Bronchial epithelial cell (primary cell): ENCODE results near the gene DVL1. TPM values are rescaled to one million over a fixed set of nuclear protein-coding genes. Genes with fewer than 3 reads are reported as not detected.

Experiments
- DNase-seq: peaks from one replicate; pipeline ENCODE4 v3.0.0-alpha.2; 2010; ENCODE audit warnings: low read depth
- FAIRE-seq: peaks from 2 replicates; lab custom pipeline; 2011; peaks lifted over from hg19 to GRCh38; lab: Jason Lieb, UNC
- H3K27me3 ChIP-seq: 2 replicates; pipeline ENCODE4 v1.5.1; 2011; ENCODE audit warnings: low read length; ENCODE audit not compliant: control insufficient read depth, insufficient read depth
- H3K36me3 ChIP-seq: 2 replicates; pipeline ENCODE4 v1.5.1; 2011; ENCODE audit warnings: low read length; ENCODE audit not compliant: control insufficient read depth, insufficient read depth
- H3K4me3 ChIP-seq: 2 replicates; pipeline ENCODE4 v1.5.1; 2011; ENCODE audit warnings: mild to moderate bottlenecking, low read depth, low read length, control low read depth
- CTCF ChIP-seq: IDR thresholded peaks from 2 replicates; pipeline ENCODE4 v1.5.1; 2011; ENCODE audit warnings: mild to moderate bottlenecking, moderate library complexity, low read length, control low read depth, inconsistent platforms; ENCODE audit not compliant: insufficient read depth, severe bottlenecking
- total RNA-seq: library from RNA; depleted of rRNA; stranded (reverse); fragments of >200 nt; gene quantifications from 2 replicates; pipeline ENCODE4 v1.2.1, GENCODE V29; 2014

DVL1 gene
- total RNA-seq, 1 donor from 2014 or later: 233 TPM

- Histone ChIP-seq H3K36me3 (peaks cover 5% of the 10 kb centered on the region), H3K4me3 (peak overlapping the region; percentile 10), H3K27me3 (no peaks in the 10 kb centered on the region)
- FAIRE-seq: no peak
- peak; percentile 28 for TF ChIP-seq CTCF
- DNase-seq: peak; percentile 76
Measured at GRCh38 chr1:1305300-1306069, 43.7 kb downstream of the DVL1 start.

- peaks cover 1% of the 10 kb centered on the region for H3K36me3 ChIP-seq
- no peak overlapping the region for H3K4me3 ChIP-seq
- no peaks in the 10 kb centered on the region for H3K27me3 ChIP-seq
- DNase-seq (peak; percentile 51), FAIRE-seq (no peak)
- TF ChIP-seq CTCF: no peak
Measured at GRCh38 chr1:1304331-1305299, 44.6 kb downstream of the DVL1 start.

GRCh38 chr1:1303736-1304135, 45.5 kb downstream of the DVL1 start:
- H3K27me3 ChIP-seq: no peaks in the 10 kb centered on the region
- no peak overlapping the region for H3K4me3 ChIP-seq
- H3K36me3 ChIP-seq: peaks cover 1% of the 10 kb centered on the region
- FAIRE-seq (no peak), DNase-seq (no peak)
- no peak for TF ChIP-seq CTCF

- DNase-seq: peak; percentile 40
- no peak overlapping the region for H3K4me3 ChIP-seq
- H3K36me3 ChIP-seq: peaks cover 1% of the 10 kb centered on the region
- FAIRE-seq: no peak
- no peaks in the 10 kb centered on the region for H3K27me3 ChIP-seq
- TF ChIP-seq CTCF: no peak
Measured at GRCh38 chr1:1302951-1303509, 46.2 kb downstream of the DVL1 start.

GRCh38 chr1:1302006-1302430, 47.2 kb downstream of the DVL1 start:
- DNase-seq (no peak), FAIRE-seq (no peak)
- H3K27me3 ChIP-seq: no peaks in the 10 kb centered on the region
- H3K4me3 ChIP-seq: no peak overlapping the region
- TF ChIP-seq CTCF: peak; percentile 50
- H3K36me3 ChIP-seq: peaks cover 1% of the 10 kb centered on the region
